HEK293T (cell line): Measurements from ENCODE around the gene CDON.

Source experiments
- CTCF ChIA-PET: fragments of 350-600 bp; formaldehyde crosslinking; extraction: SDS; loops from one replicate; lab custom pipeline; 2021; ENCODE audit warnings: antibody characterized with exemption, inconsistent platforms; lab: Yijun Ruan, JAX
- POLR2A ChIA-PET: fragments of 350-600 bp; formaldehyde crosslinking; extraction: SDS; loops from one replicate; lab custom pipeline; 2020; ENCODE audit warnings: antibody characterized with exemption, inconsistent platforms; lab: Yijun Ruan, JAX
- DNase-seq: peaks from one replicate; pipeline ENCODE4 v3.0.0; 2012; ENCODE audit warnings: mixed read lengths; ENCODE audit errors: extremely low spot score
- ARNT ChIP-seq: fragments of 450-650 bp; IDR thresholded peaks from 2 replicates; pipeline ENCODE4 v1.6.1; 2017; ENCODE audit warnings: mild to moderate bottlenecking
- BHLHE40 ChIP-seq: fragments of 450-650 bp; IDR thresholded peaks from 2 replicates; pipeline ENCODE4 v1.6.1; 2016; ENCODE audit warnings: mild to moderate bottlenecking, moderate library complexity, borderline replicate concordance
- CTBP1 ChIP-seq: fragments of 450-650 bp; IDR thresholded peaks from 2 replicates; pipeline ENCODE4 v1.6.1; 2016; ENCODE audit warnings: borderline replicate concordance
- ELF4 ChIP-seq: fragments of 450-650 bp; IDR thresholded peaks from 2 replicates; pipeline ENCODE4 v1.6.1; 2017; ENCODE audit warnings: antibody characterized with exemption
- FOXA1 ChIP-seq: fragments of 450-650 bp; IDR thresholded peaks from 2 replicates; pipeline ENCODE4 v1.6.1; 2016; ENCODE audit warnings: mild to moderate bottlenecking
- FOXK2 ChIP-seq: fragments of 450-650 bp; IDR thresholded peaks from 2 replicates; pipeline ENCODE4 v1.6.1; 2016; ENCODE audit warnings: mild to moderate bottlenecking
- FOXM1 ChIP-seq: fragments of 450-650 bp; IDR thresholded peaks from 2 replicates; pipeline ENCODE4 v1.6.1; 2017; ENCODE audit warnings: mild to moderate bottlenecking, borderline replicate concordance
- HDGF ChIP-seq: fragments of 450-650 bp; IDR thresholded peaks from 2 replicates; pipeline ENCODE4 v1.6.1; 2017; ENCODE audit warnings: antibody characterized with exemption, borderline replicate concordance
- L3MBTL2 ChIP-seq: fragments of 450-650 bp; conservative IDR thresholded peaks from 2 replicates; pipeline ENCODE4 v1.6.1; 2016; ENCODE audit warnings: mild to moderate bottlenecking
- LEF1 ChIP-seq: fragments of 450-650 bp; IDR thresholded peaks from 2 replicates; pipeline ENCODE4 v1.6.1; 2017; ENCODE audit warnings: mild to moderate bottlenecking, borderline replicate concordance
- NFRKB ChIP-seq: fragments of 450-650 bp; IDR thresholded peaks from 2 replicates; pipeline ENCODE4 v1.6.1; 2016; ENCODE audit warnings: mild to moderate bottlenecking, moderate library complexity
- PKNOX1 ChIP-seq: fragments of 450-650 bp; IDR thresholded peaks from 2 replicates; pipeline ENCODE4 v1.6.1; 2016
- SP1 ChIP-seq: fragments of 450-650 bp; IDR thresholded peaks from 2 replicates; pipeline ENCODE4 v1.6.1; 2017
- SUZ12 ChIP-seq: fragments of 450-650 bp; IDR thresholded peaks from 2 replicates; pipeline ENCODE4 v1.6.1; 2016; ENCODE audit warnings: mild to moderate bottlenecking
- TARDBP ChIP-seq: fragments of 450-650 bp; IDR thresholded peaks from 2 replicates; pipeline ENCODE4 v1.6.1; 2016
- ZNF384 ChIP-seq: fragments of 450-650 bp; IDR thresholded peaks from 2 replicates; pipeline ENCODE4 v1.6.1; 2016

The CDON gene

GRCh38 chr11:125950696-125951651, 111.7 kb downstream of the CDON start:
- no peak for TF ChIP-seq SUZ12
- TF ChIP-seq LEF1 = no peak
- TF ChIP-seq FOXM1 = no peak
- CTCF ChIA-PET = interaction anchor here (0.6 to 0.8 kb wide), 2 partner anchors 12 to 111 kb away, joined by 3 read pairs; no protein-coding TSS in a partner anchor
- POLR2A ChIA-PET = no interaction called here
- no peak for DNase-seq

- ChIA-PET POLR2A (no interaction called here), CTCF (interaction anchor here (0.6 to 0.8 kb wide), 2 partner anchors 13 to 112 kb away, joined by 3 read pairs; no protein-coding TSS in a partner anchor)
- no peak for DNase-seq
- TF ChIP-seq ZNF384 (no peak), L3MBTL2 (no peak), HDGF (no peak), FOXK2 (no peak), TARDBP (no peak), CTBP1 (no peak), NFRKB (no peak), ARNT (no peak), LEF1 (no peak), SUZ12 (no peak), SP1 (no peak), PKNOX1 (no peak)
Observed at GRCh38 chr11:125950178-125950490, 112.5 kb downstream of the CDON start.

- POLR2A ChIA-PET = no interaction called here
- no peak for TF ChIP-seq FOXA1
- TF ChIP-seq SUZ12 = no peak
- no peak for TF ChIP-seq NFRKB
- no peak for TF ChIP-seq ZNF384
- no peak for TF ChIP-seq ELF4
- no peak for TF ChIP-seq FOXM1
- TF ChIP-seq BHLHE40 = no peak
- TF ChIP-seq ARNT = no peak
- TF ChIP-seq L3MBTL2 = no peak
- TF ChIP-seq TARDBP = no peak
- TF ChIP-seq CTBP1 = no peak
- no peak for TF ChIP-seq LEF1
- no peak for TF ChIP-seq SP1
- TF ChIP-seq HDGF = no peak
- no peak for TF ChIP-seq FOXK2
- no peak for TF ChIP-seq PKNOX1
- CTCF ChIA-PET = interaction anchor here (0.8 kb wide), 1 partner anchor 112 kb away, joined by 3 read pairs; no protein-coding TSS in a partner anchor
Observed at GRCh38 chr11:125949271-125950177, 113.1 kb downstream of the CDON start.

GRCh38 chr11:125948278-125949051, 114.2 kb downstream of the CDON start:
- ChIA-PET POLR2A (no interaction called here), CTCF (no interaction called here)
- TF ChIP-seq HDGF (no peak), LEF1 (no peak), NFRKB (no peak), ZNF384 (no peak), BHLHE40 (no peak), SP1 (no peak), ELF4 (no peak), SUZ12 (no peak), ARNT (no peak), PKNOX1 (no peak), FOXM1 (no peak), CTBP1 (no peak), FOXK2 (no peak), TARDBP (no peak)
- DNase-seq = no peak

More at GRCh38 chr11:125949271-125950177, 113.1 kb downstream of the CDON start:
- DNase-seq = no peak
